ENCODE results near the gene GM2A. TPM values are rescaled to one million over a fixed set of nuclear protein-coding genes. Genes with fewer than 3 reads are reported as not detected.

Gene GM2A
- total and polyA plus RNA-seq, 2 of the 8 experiments (the other 6 are each of a cell fraction or from before 2014, with no cell fraction given): 18.5 to 32.2 TPM

- no peak for TF ChIP-seq SIX5 (IDR thresholded peaks at IDR 0.05; ENCODE audit: low read depth, low read length)
Observed at GRCh38 chr5:151312756-151313324, 59.9 kb downstream of the GM2A start (continued).
